ENCODE data around the gene NUF2. TPM values are rescaled to one million over a fixed set of nuclear protein-coding genes. Genes with fewer than 3 reads are reported as not detected.
"Not testable (repeated sequence)": the region's sequence is repeated elsewhere in the genome, so short reads cannot be mapped to it uniquely, and the experiment has no call there.

NUF2 gene
- total and polyA plus RNA-seq, 2 donors (not counting 3 experiments of a cell fraction or from before 2014, with no cell fraction given) = 14.3 to 38.6 TPM

GRCh38 chr1:163278602-163279001 is 43.2 kb upstream of the NUF2 start:
- H4K20me1 ChIP-seq (replicated peaks; ENCODE audit: control insufficient read depth, extremely low read depth, insufficient read depth, low read length) = no peaks in the 10 kb centered on the region
- ChIA-PET CTCF (no interaction called here), POLR2A (no interaction called here)
- no peak overlapping the region for H3K27ac ChIP-seq (ENCODE audit: insufficient read depth, low read depth, low read length)
- no peak for TF ChIP-seq GATA2 (IDR thresholded peaks at IDR 0.05; ENCODE audit: insufficient read depth, insufficient read length, low read depth, low read length)
- no peak for TF ChIP-seq POLR2A (IDR thresholded peaks at IDR 0.05; ENCODE audit: low read depth, low read length)
- TF ChIP-seq, protein P1, sequence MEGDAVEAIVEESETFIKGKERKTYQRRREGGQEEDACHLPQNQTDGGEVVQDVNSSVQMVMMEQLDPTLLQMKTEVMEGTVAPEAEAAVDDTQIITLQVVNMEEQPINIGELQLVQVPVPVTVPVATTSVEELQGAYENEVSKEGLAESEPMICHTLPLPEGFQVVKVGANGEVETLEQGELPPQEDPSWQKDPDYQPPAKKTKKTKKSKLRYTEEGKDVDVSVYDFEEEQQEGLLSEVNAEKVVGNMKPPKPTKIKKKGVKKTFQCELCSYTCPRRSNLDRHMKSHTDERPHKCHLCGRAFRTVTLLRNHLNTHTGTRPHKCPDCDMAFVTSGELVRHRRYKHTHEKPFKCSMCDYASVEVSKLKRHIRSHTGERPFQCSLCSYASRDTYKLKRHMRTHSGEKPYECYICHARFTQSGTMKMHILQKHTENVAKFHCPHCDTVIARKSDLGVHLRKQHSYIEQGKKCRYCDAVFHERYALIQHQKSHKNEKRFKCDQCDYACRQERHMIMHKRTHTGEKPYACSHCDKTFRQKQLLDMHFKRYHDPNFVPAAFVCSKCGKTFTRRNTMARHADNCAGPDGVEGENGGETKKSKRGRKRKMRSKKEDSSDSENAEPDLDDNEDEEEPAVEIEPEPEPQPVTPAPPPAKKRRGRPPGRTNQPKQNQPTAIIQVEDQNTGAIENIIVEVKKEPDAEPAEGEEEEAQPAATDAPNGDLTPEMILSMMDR (IDR thresholded peaks at IDR 0.05; ENCODE audit: extremely low read depth in 1 of 2, insufficient read depth in 1 of 2, low read depth in 1 of 2, low read length in 2 of 2) = no peak
- TF ChIP-seq POLR2AphosphoS5 (IDR thresholded peaks at IDR 0.05; ENCODE audit: insufficient read depth, low read depth, low read length) = no peak
- DNase-seq (ENCODE audit: low read depth, low spot score) (no peak), FAIRE-seq (peak; percentile 62)
- no peaks in the 10 kb centered on the region for H3K4me1 ChIP-seq (ENCODE audit: control insufficient read depth, extremely low read depth, insufficient read depth, low read length)
- no peaks in the 10 kb centered on the region for H3K79me2 ChIP-seq (ENCODE audit: control insufficient read depth, insufficient read depth, low read length)
- H3K36me3 ChIP-seq (ENCODE audit: control insufficient read depth in 2 of 2, extremely low read depth in 1 of 2, insufficient read depth in 2 of 2, low read length in 2 of 2) = no peaks in the 10 kb centered on the region
- no TSS peak for BruUV-seq (replicated peaks)
- intact Hi-C loops (cut with micrococcal nuclease) (no loop called here), dilution Hi-C loops (cut with MboI; ENCODE audit: extremely low pct_ligation_motif_present, low sequenced_read_pairs) (no loop called here)
- no peaks in the 10 kb centered on the region for H3K9me1 ChIP-seq (replicated peaks; ENCODE audit: control insufficient read depth, extremely low read depth, insufficient read depth, low read length)
- no peak overlapping the region for H3K4me2 ChIP-seq (ENCODE audit: insufficient read depth, low read length)
- H2AFZ ChIP-seq (ENCODE audit: low read depth, low read length) = no peak overlapping the region
- no peak overlapping the region for H3K9ac ChIP-seq (replicated peaks; ENCODE audit: extremely low read depth, insufficient read depth, low read length)
- no peaks in the 10 kb centered on the region for H3K27me3 ChIP-seq (ENCODE audit: control insufficient read depth in 2 of 2, insufficient read depth in 2 of 2, low read length in 2 of 2)
- H3K4me3 ChIP-seq (replicated peaks in 1 of 3; ENCODE audit: insufficient read depth in 1 of 3, low read depth in 1 of 3, low read length in 3 of 3) = no peak overlapping the region
- H3K9me3 ChIP-seq (replicated peaks; ENCODE audit: control insufficient read depth, insufficient read depth, low read length) = no peaks in the 10 kb centered on the region

DNA sequence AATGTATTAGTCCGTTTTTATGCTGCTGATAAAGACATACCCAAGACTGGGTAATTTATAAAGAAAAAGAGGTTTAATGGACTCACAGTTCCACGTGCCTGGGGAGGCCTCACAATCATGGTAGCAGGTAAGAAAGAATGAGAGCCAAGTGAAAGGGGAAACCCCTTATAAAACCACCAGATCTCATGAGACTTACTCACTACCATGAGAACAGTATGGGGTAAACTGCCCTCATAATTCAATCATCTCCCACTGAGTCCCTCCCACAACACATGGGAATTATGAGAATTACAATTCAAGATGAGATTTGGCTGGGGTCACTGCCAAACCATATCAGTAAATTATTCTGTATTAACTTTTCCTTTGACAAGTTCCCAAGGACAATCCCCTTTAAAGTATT is 36.9 kb upstream of the NUF2 start:
- H3K4me1 ChIP-seq (ENCODE audit: control insufficient read depth, extremely low read depth, insufficient read depth, low read length); intact Hi-C loops (cut with micrococcal nuclease); H2AFZ ChIP-seq (ENCODE audit: low read depth, low read length); FAIRE-seq; H3K27ac ChIP-seq (ENCODE audit: insufficient read depth, low read depth, low read length); H3K9me3 ChIP-seq (replicated peaks; ENCODE audit: control insufficient read depth, insufficient read depth, low read length); H3K79me2 ChIP-seq (ENCODE audit: control insufficient read depth, insufficient read depth, low read length); H3K27me3 ChIP-seq (ENCODE audit: control insufficient read depth in 2 of 2, insufficient read depth in 2 of 2, low read length in 2 of 2); DNase-seq (ENCODE audit: low read depth, low spot score); CTCF ChIA-PET; H3K36me3 ChIP-seq (ENCODE audit: control insufficient read depth in 2 of 2, extremely low read depth in 1 of 2, insufficient read depth in 2 of 2, low read length in 2 of 2); H4K20me1 ChIP-seq (replicated peaks; ENCODE audit: control insufficient read depth, extremely low read depth, insufficient read depth, low read length); H3K4me3 ChIP-seq (replicated peaks in 1 of 3; ENCODE audit: insufficient read depth in 1 of 3, low read depth in 1 of 3, low read length in 3 of 3); H3K9ac ChIP-seq (replicated peaks; ENCODE audit: extremely low read depth, insufficient read depth, low read length); dilution Hi-C loops (cut with MboI; ENCODE audit: extremely low pct_ligation_motif_present, low sequenced_read_pairs); POLR2A ChIA-PET; BruUV-seq (replicated peaks); H3K9me1 ChIP-seq (replicated peaks; ENCODE audit: control insufficient read depth, extremely low read depth, insufficient read depth, low read length); H3K4me2 ChIP-seq (ENCODE audit: insufficient read depth, low read length): not testable (repeated sequence)
